ENCODE measurements around the gene MARCHF10. TPM values are rescaled to one million over a fixed set of nuclear protein-coding genes. Genes with fewer than 3 reads are reported as not detected.

Gene MARCHF10
- total RNA-seq, 1 experiment from 2014 or later = not detected

Other genes with a start within 250 kb of the MARCHF10 start
- 4.4 and 4.5 TPM in 2 replicates for gene MRC2, start 180.6 kb downstream of the MARCHF10 start, total RNA-seq (2014; rRNA removed; shearing (Covaris generic))
- 12.4 and 14.7 TPM in 2 replicates for gene TANC2, start 157.9 kb upstream of the MARCHF10 start, total RNA-seq (2014; rRNA removed; shearing (Covaris generic))